Fibroblast of upper back skin (primary cell): Measurements from ENCODE around the gene TERC.

Experiments
- DNase-seq: peaks from one replicate; pipeline ENCODE4 v3.0.0-alpha.2; 2013

The TERC gene

GRCh38 chr3:169764882-169765612 lies at the start of gene TERC:
TSS of gene TERC (minus strand) at chr3:169765060.
- DNase-seq = peak; percentile 93

GRCh38 chr3:169813757-169814517 lies 49.1 kb upstream of the TERC start:
- no peak for DNase-seq

GRCh38 chr3:169813278-169813677 lies 48.4 kb upstream of the TERC start:
- no peak for DNase-seq

GRCh38 chr3:169812332-169813235 lies 47.7 kb upstream of the TERC start, which contains the start of the genes LRRC34 and LRRIQ4:
TSS of gene LRRC34 (minus strand) at chr3:169812904. CDS start at chr3:169812548, 356 bp downstream.
TSS of gene LRRIQ4 (plus strand) at chr3:169812870. CDS start at chr3:169821922, 9,052 bp downstream.
- DNase-seq = peak; percentile 75

- DNase-seq = peak; percentile 60
These were observed 46.9 kb upstream of the TERC start for GRCh38 chr3:169811631-169812331.

- DNase-seq = no peak
These were observed 44.5 kb upstream of the TERC start for GRCh38 chr3:169809230-169809795.

- DNase-seq = no peak
These were observed 39.8 kb upstream of the TERC start for GRCh38 chr3:169804681-169805080.

GRCh38 chr3:169792359-169792758 lies 27.5 kb upstream of the TERC start:
- DNase-seq = no peak

GRCh38 chr3:169790687-169791429 lies 26.0 kb upstream of the TERC start:
- DNase-seq = peak; percentile 15

GRCh38 chr3:169790219-169790618 lies 25.4 kb upstream of the TERC start:
- DNase-seq = no peak

GRCh38 chr3:169787791-169788190 lies 22.9 kb upstream of the TERC start:
- no peak for DNase-seq

GRCh38 chr3:169787120-169787519 lies 22.3 kb upstream of the TERC start:
- DNase-seq = no peak

- DNase-seq = no peak
These were observed 16.5 kb upstream of the TERC start for GRCh38 chr3:169781209-169781855.

GRCh38 chr3:169780742-169781141 lies 15.9 kb upstream of the TERC start:
- no peak for DNase-seq

- DNase-seq = no peak
These were observed 13.0 kb upstream of the TERC start for GRCh38 chr3:169777822-169778221.

GRCh38 chr3:169774186-169774585 lies 9.3 kb upstream of the TERC start:
- DNase-seq = no peak

- peak; percentile 87 for DNase-seq
These were observed 8.3 kb upstream of the TERC start, which contains the start of gene MYNN for GRCh38 chr3:169772897-169773816. TSS of gene MYNN (plus strand) at chr3:169773396. CDS start at chr3:169774296, 900 bp downstream.

GRCh38 chr3:169772305-169772896 lies 7.5 kb upstream of the TERC start:
- DNase-seq = peak; percentile 83
